GM18499 (cell line): ENCODE data around the gene PTPN2.
"Not testable (repeated sequence)": the region's sequence is repeated elsewhere in the genome, so short reads cannot be mapped to it uniquely, and the experiment has no call there.

ENCODE experiments used
- ATAC-seq: cut with Tn5 transposase; IDR thresholded peaks from one replicate; pipeline ENCODE4 v1.9.1; 2021; ENCODE audit warnings: moderate number of reproducible peaks; ENCODE audit not compliant: insufficient read depth, unreplicated experiment

Gene PTPN2

GRCh38 chr18:12883684-12884405 is at the start of gene PTPN2:
Gene PTPN2 (minus strand): TSS chr18:12884237. CDS start chr18:12884141, 96 bp downstream.
- peak; percentile 40 for ATAC-seq

DNA sequence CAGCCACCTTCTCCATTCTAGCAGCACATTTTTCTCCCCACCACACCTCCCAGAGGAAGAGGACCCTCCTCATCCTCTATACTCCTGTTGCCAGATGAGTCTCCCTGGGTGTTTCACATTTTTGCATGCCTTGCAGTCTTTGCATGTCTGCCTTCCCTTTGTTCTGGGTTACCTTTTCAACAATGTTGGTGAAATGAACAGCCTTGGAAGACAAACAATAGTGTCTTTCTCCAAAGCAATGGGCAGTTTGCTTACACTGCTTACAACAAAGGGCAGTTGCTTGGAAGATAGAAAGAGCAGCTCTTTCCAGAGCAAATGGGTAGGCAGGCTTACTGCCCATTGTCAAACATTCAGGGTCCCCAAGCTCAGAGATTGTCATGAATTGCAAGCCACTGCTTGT is 49.3 kb upstream of the PTPN2 start:
- no peak for ATAC-seq

GRCh38 chr18:12930908-12931307 is 46.9 kb upstream of the PTPN2 start:
- no peak for ATAC-seq

GRCh38 chr18:12930376-12930775 is 46.3 kb upstream of the PTPN2 start:
- no peak for ATAC-seq

DNA sequence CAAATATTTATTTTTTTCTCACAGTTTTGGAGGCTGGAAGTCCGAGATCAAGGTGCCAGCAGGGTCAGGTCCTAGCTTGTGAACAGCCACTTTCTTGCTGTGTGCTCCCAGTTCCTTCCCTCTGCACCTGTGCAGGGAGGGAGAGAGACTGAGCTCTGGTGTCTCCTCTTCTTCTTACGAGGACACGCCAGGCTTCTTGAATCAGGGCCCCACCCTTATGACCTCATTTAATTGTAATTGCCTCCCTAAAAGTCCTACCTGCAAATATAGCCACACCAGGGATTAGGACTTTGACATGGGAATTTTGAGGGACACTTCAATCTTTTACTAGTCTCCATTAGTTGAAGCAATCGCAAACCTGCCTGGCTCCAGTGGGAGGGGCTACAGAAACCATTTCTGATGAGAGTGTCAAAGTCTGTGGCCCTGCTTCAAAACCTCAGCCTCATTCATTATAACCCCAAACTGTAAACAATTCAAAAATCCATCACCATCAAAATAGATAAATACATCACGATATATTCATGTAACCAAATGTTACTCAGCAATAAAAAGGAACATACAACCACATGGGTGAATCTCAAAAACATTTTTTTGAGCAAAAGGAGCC is 45.5 kb upstream of the PTPN2 start:
- no peak for ATAC-seq

- no peak for ATAC-seq
These were observed 44.6 kb upstream of the PTPN2 start for GRCh38 chr18:12928641-12929040.

GRCh38 chr18:12928206-12928605 is 44.2 kb upstream of the PTPN2 start:
- no peak for ATAC-seq

DNA sequence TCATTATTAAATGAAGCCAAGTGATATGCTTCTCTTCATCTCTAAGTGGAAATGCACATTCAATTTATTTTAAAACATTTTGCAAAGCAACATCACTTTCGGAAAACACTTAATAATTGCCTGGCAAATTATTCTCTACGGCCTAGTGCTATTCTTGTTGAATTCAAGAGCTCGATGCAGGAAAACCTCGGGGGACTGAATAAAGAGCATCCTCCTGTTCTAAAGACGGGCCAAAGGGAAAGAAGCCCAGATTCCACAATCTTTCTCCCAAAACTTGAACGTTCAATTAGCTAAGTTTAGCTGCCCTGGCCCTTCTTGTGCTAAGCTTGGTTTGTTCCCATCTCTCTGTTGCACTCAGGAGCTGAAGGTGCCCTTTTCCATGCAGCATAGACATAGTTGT is 40.6 kb upstream of the PTPN2 start:
- no peak for ATAC-seq

DNA sequence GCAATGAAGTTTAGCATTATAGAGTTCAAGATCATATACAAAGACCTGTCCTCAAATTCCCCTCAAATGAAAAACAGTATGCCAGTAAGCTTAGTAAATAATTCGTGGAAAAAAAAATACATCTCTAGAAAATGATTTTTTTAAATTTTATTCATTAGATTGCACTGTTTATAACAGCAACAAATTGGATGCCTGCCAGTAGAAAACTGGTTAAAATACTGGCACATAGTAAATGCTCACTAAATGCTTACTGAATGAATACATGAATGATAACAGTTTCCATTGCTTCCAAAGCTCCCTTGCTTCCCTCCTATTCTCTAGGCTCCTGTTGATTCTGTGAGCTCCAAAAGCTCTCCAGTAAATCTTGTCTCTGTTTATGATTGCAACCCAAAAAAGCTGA is 38.2 kb upstream of the PTPN2 start:
- ATAC-seq, result no peak

DNA sequence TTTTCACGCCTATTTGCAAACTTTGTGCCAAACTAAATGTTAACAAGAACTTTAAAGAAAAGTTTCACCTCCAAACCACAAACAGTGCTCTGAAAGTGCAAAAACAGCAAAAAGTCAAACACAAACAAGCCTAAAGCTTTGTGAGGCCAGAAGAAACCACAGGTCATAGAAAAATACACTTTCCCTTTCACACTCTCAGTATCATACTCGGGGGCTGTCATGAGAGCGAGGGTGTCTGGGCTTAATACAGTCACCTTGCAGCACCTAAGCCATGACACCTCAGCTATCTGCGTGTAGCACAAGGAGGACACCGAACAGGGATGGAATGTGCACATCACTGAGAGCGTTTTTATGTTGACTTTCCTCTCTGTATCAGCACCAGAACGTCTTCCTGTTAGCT is 37.1 kb upstream of the PTPN2 start:
- ATAC-seq, result peak; percentile 72

- ATAC-seq, result no peak
These were observed 28.1 kb upstream of the PTPN2 start for GRCh38 chr18:12911929-12912703.

GRCh38 chr18:12911025-12911928 is 27.2 kb upstream of the PTPN2 start:
- no peak for ATAC-seq

GRCh38 chr18:12908706-12909105 is 24.7 kb upstream of the PTPN2 start:
- ATAC-seq, result no peak

- no peak for ATAC-seq
These were observed 23.4 kb upstream of the PTPN2 start for GRCh38 chr18:12907258-12907925.

DNA sequence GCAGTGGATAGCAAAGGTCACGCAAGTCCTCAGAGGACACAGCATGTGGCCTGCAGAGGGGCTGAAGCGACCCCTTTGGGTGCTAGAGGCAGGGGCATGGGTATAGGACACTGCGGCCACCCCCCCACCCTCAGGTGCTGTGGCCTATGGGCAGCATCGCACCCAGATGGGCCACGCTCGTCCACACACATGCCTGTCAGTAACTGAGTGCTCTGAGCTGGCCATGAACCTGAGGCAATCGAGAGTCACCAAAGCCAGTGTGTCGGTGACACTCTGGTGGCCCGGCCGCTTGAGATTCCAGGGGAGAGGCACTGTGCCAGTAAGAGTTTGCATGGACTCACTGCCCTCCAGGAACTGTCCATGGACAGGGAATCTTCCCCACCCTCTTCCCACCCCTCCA is 22.7 kb upstream of the PTPN2 start:
- ATAC-seq, result no peak

GRCh38 chr18:12906119-12906518 is 22.1 kb upstream of the PTPN2 start:
- no peak for ATAC-seq

GRCh38 chr18:12904012-12904516 is 20.0 kb upstream of the PTPN2 start:
- ATAC-seq, result no peak

DNA sequence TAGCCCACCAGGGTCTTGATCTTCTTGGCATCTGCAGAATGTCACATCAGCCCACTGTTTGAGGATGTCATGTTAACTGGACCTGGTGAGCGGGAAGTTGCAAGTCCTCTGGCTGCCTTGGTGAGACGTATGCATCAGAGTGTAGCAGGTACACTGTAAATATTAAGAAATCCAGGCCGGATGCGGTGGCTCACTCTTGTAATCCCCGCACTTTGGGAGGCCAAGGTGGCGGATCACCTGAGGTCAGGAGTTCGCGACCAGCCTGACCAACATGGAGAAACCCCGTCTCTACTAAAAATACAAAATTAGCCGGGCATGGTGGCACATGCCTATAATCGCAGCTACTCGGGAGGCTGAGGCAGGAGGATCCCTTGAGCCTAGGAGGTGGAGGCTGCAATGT is 17.2 kb upstream of the PTPN2 start:
- not testable (repeated sequence) for ATAC-seq

DNA sequence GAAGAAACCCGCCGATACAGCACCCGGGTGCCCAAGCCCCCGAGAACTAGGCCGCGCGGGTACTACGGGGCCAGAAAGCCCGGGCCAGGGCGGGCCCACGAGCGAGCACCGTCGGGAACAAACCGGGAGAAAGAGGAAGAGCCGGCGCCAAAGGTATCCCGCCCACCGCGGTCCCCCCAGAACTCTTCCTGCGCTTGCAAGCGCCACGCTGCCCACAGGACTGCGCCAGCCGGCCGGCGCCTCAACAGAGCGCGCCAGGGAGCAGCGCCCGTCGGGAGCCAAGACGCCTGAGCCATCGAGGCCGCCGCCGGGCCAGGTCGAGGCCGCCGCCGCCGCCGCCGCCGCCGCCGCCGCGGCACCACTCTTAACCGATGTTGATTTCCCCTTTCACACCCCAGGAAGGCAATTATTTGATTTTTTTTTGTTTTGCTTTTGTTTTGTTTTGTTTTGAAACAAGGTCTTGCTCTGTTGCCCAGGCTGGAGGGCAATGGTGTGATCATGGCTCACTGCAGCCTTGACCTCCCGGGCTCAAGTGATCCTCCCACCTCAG is 12.8 kb upstream of the PTPN2 start:
- ATAC-seq, result not testable (repeated sequence)
